HEK293T (cell line): ENCODE measurements around the gene AKAP6.

ENCODE experiments used
- CTCF ChIA-PET: fragments of 350-600 bp; formaldehyde crosslinking; extraction: SDS; loops from one replicate; lab custom pipeline; 2021; ENCODE audit warnings: antibody characterized with exemption, inconsistent platforms; lab: Yijun Ruan, JAX
- POLR2A ChIA-PET: fragments of 350-600 bp; formaldehyde crosslinking; extraction: SDS; loops from one replicate; lab custom pipeline; 2020; ENCODE audit warnings: antibody characterized with exemption, inconsistent platforms; lab: Yijun Ruan, JAX
- DNase-seq: peaks from one replicate; pipeline ENCODE4 v3.0.0; 2012; ENCODE audit warnings: mixed read lengths; ENCODE audit errors: extremely low spot score
- ARNT ChIP-seq: fragments of 450-650 bp; IDR thresholded peaks from 2 replicates; pipeline ENCODE4 v1.6.1; 2017; ENCODE audit warnings: mild to moderate bottlenecking
- BHLHE40 ChIP-seq: fragments of 450-650 bp; IDR thresholded peaks from 2 replicates; pipeline ENCODE4 v1.6.1; 2016; ENCODE audit warnings: mild to moderate bottlenecking, moderate library complexity, borderline replicate concordance
- CTBP1 ChIP-seq: fragments of 450-650 bp; IDR thresholded peaks from 2 replicates; pipeline ENCODE4 v1.6.1; 2016; ENCODE audit warnings: borderline replicate concordance
- ELF4 ChIP-seq: fragments of 450-650 bp; IDR thresholded peaks from 2 replicates; pipeline ENCODE4 v1.6.1; 2017; ENCODE audit warnings: antibody characterized with exemption
- FOXA1 ChIP-seq: fragments of 450-650 bp; IDR thresholded peaks from 2 replicates; pipeline ENCODE4 v1.6.1; 2016; ENCODE audit warnings: mild to moderate bottlenecking
- FOXK2 ChIP-seq: fragments of 450-650 bp; IDR thresholded peaks from 2 replicates; pipeline ENCODE4 v1.6.1; 2016; ENCODE audit warnings: mild to moderate bottlenecking
- FOXM1 ChIP-seq: fragments of 450-650 bp; IDR thresholded peaks from 2 replicates; pipeline ENCODE4 v1.6.1; 2017; ENCODE audit warnings: mild to moderate bottlenecking, borderline replicate concordance
- HDGF ChIP-seq: fragments of 450-650 bp; IDR thresholded peaks from 2 replicates; pipeline ENCODE4 v1.6.1; 2017; ENCODE audit warnings: antibody characterized with exemption, borderline replicate concordance
- L3MBTL2 ChIP-seq: fragments of 450-650 bp; conservative IDR thresholded peaks from 2 replicates; pipeline ENCODE4 v1.6.1; 2016; ENCODE audit warnings: mild to moderate bottlenecking
- LEF1 ChIP-seq: fragments of 450-650 bp; IDR thresholded peaks from 2 replicates; pipeline ENCODE4 v1.6.1; 2017; ENCODE audit warnings: mild to moderate bottlenecking, borderline replicate concordance
- NFRKB ChIP-seq: fragments of 450-650 bp; IDR thresholded peaks from 2 replicates; pipeline ENCODE4 v1.6.1; 2016; ENCODE audit warnings: mild to moderate bottlenecking, moderate library complexity
- PKNOX1 ChIP-seq: fragments of 450-650 bp; IDR thresholded peaks from 2 replicates; pipeline ENCODE4 v1.6.1; 2016
- SP1 ChIP-seq: fragments of 450-650 bp; IDR thresholded peaks from 2 replicates; pipeline ENCODE4 v1.6.1; 2017
- SUZ12 ChIP-seq: fragments of 450-650 bp; IDR thresholded peaks from 2 replicates; pipeline ENCODE4 v1.6.1; 2016; ENCODE audit warnings: mild to moderate bottlenecking
- TARDBP ChIP-seq: fragments of 450-650 bp; IDR thresholded peaks from 2 replicates; pipeline ENCODE4 v1.6.1; 2016
- ZNF384 ChIP-seq: fragments of 450-650 bp; IDR thresholded peaks from 2 replicates; pipeline ENCODE4 v1.6.1; 2016

AKAP6 gene

GRCh38 chr14:32560209-32560857 is 231.2 kb downstream of the AKAP6 start:
- ChIA-PET CTCF (interaction anchor here (0.6 to 1.6 kb wide), 7 partner anchors 10 to 1286 kb away, joined by 3 to 13 read pairs (median 6); no protein-coding TSS in a partner anchor), POLR2A (no interaction called here)
- peak; percentile 71 for DNase-seq
- TF ChIP-seq PKNOX1 (no peak), FOXK2 (no peak), ARNT (no peak), FOXA1 (no peak), TARDBP (no peak), SUZ12 (no peak), FOXM1 (no peak), ZNF384 (no peak), SP1 (no peak), L3MBTL2 (no peak), HDGF (no peak), BHLHE40 (no peak), NFRKB (no peak), ELF4 (no peak), CTBP1 (no peak), LEF1 (no peak)

- ChIA-PET POLR2A (interaction anchor here (0.6 kb wide), 1 partner anchor 974 kb away, joined by 6 read pairs; no protein-coding TSS in a partner anchor), CTCF (interaction anchor here (1.6 kb wide), 1 partner anchor 9 kb away, joined by 7 read pairs; no protein-coding TSS in a partner anchor)
- TF ChIP-seq LEF1: no peak
- TF ChIP-seq PKNOX1: no peak
- TF ChIP-seq FOXM1: no peak
- no peak for TF ChIP-seq BHLHE40
- no peak for TF ChIP-seq ELF4
- no peak for DNase-seq
Measured at GRCh38 chr14:32561520-32561919, 232.4 kb downstream of the AKAP6 start.

GRCh38 chr14:32564596-32564995 is 235.5 kb downstream of the AKAP6 start:
- DNase-seq: no peak
- TF ChIP-seq SP1 (no peak), LEF1 (no peak), PKNOX1 (no peak)
- ChIA-PET POLR2A (no interaction called here), CTCF (interaction anchor here (0.8 kb wide), 1 partner anchor 1767 kb away, joined by 3 read pairs; no protein-coding TSS in a partner anchor)

- TF ChIP-seq CTBP1 (no peak), SP1 (no peak), FOXK2 (no peak), BHLHE40 (no peak), SUZ12 (no peak), LEF1 (no peak), FOXM1 (no peak), HDGF (no peak), FOXA1 (no peak), ZNF384 (no peak), L3MBTL2 (no peak)
- POLR2A ChIA-PET: no interaction called here
- CTCF ChIA-PET: no interaction called here
- no peak for DNase-seq
Measured at GRCh38 chr14:32565256-32565655, 236.2 kb downstream of the AKAP6 start.

- CTCF ChIA-PET: no interaction called here
- POLR2A ChIA-PET: no interaction called here
- no peak for DNase-seq
- TF ChIP-seq TARDBP (no peak), L3MBTL2 (no peak), SP1 (no peak), PKNOX1 (no peak), LEF1 (no peak), BHLHE40 (no peak), FOXA1 (no peak), ELF4 (no peak), NFRKB (no peak), ZNF384 (no peak), FOXM1 (no peak), CTBP1 (no peak), FOXK2 (no peak), ARNT (no peak), HDGF (no peak), SUZ12 (no peak)
Measured at GRCh38 chr14:32567543-32568384, 238.7 kb downstream of the AKAP6 start.
